ENCODE results near the gene ELSPBP1.
"Not testable (repeated sequence)": the region's sequence is repeated elsewhere in the genome, so short reads cannot be mapped to it uniquely, and the experiment has no call there.

GRCh38 chr19:48070177-48070769, 75.8 kb downstream of the ELSPBP1 start:
- not testable (repeated sequence) for TF ChIP-seq CTCF (conservative IDR thresholded peaks at IDR 0.05); ZFX (IDR thresholded peaks at IDR 0.05)

Measured in C4-2B (cell line).